Lower lobe of right lung (tissue), 2 donors: ENCODE data around the gene STXBP5L. TPM values are rescaled to one million over a fixed set of nuclear protein-coding genes. Genes with fewer than 3 reads are reported as not detected.
"Not testable (repeated sequence)": the region's sequence is repeated elsewhere in the genome, so short reads cannot be mapped to it uniquely, and the experiment has no call there.

ENCODE experiments used
- ATAC-seq, 2 donors: fragments of 200-7000 bp; cut with Tn5 transposase; one replicate each; pipeline ENCODE4 v1.9.1; 2020 to 2022; ENCODE audit warnings: mild to moderate bottlenecking in 2 of 2, moderate library complexity in 2 of 2
- DNase-seq: peaks from one replicate; pipeline ENCODE4 v3.0.0-alpha.2; 2020
- H3K27ac ChIP-seq: fragments of 200-600 bp; one replicate; pipeline ENCODE4 v1.8.0; 2022
- H3K27me3 ChIP-seq: fragments of 200-600 bp; one replicate; pipeline ENCODE4 v1.8.0; 2022; ENCODE audit warnings: low read depth
- H3K36me3 ChIP-seq: fragments of 200-600 bp; one replicate; pipeline ENCODE4 v1.8.0; 2022; ENCODE audit warnings: mild to moderate bottlenecking
- H3K4me1 ChIP-seq: fragments of 200-600 bp; one replicate; pipeline ENCODE4 v1.8.0; 2022
- H3K4me3 ChIP-seq: fragments of 200-600 bp; one replicate; pipeline ENCODE4 v1.8.0; 2022; ENCODE audit warnings: mild to moderate bottlenecking
- H3K9me3 ChIP-seq: fragments of 200-600 bp; one replicate; pipeline ENCODE4 v1.8.0; 2022
- intact Hi-C: fragments of 100-400 bp; cut with DNase I; formaldehyde crosslinking; loops from one replicate; pipeline ENCODE4 v1.11.0; 2022
- total RNA-seq: library from RNA; stranded (reverse); fragmentation: NEBNext Ultra II Directional; extraction: Animal tissue kit (Norgen Biotek cat#: 25700); gene quantifications from one replicate; pipeline ENCODE4 v1.2.1, GENCODE V29; 2021
- TF ChIP-seq, protein P1 (sequence below): fragments of 200-600 bp; IDR thresholded peaks from one replicate; pipeline ENCODE4 v1.8.0; 2022; ENCODE audit warnings: antibody characterized with exemption, mild to moderate bottlenecking
- donor health status: DM: no; HTN: yes; CAD: no; lungs with severe emphysema.

The STXBP5L gene
- total RNA-seq, 1 donor from 2014 or later = not detected

DNA sequence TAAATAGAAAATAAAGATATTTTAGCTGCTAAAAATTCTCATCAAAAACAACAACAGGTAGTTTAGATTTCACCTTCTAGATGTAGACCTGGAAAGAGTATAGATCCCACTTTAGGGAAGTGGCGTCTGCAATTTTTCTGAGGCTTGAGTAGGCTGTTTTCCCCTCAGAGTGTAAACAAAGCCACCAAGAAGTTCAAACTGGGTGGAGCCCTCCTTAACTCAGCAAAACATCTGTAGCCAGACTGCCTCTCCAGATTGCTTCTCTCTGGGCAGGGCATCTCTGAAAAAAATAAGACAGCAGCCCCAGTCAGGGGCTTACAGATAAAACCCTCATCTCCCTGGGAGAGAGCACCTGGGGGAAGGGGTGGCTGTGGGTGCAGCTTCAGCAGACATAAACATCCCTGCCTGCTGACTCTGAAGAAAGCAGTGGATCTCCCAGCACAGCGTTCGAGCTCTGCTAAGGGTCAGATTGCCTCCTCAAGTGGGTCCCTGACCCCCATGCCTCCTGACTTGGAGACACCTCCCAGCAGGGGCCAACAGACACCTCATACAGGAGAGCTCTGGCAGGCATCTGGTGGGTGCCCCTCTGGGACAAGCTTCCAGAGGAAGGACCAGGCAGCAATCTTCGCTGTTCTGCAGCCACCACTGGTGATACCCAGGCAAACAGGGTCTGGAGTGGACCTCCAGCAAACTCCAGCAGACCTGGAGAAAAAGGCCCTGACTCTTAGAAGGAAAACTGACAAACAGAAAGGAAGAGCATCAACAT lies 259.6 kb downstream of the STXBP5L start:
- ATAC-seq (no peak), DNase-seq (peak; percentile 16)
- no peak overlapping the region for H3K27ac ChIP-seq

GRCh38 chr3:121175083-121175482 lies 267.1 kb downstream of the STXBP5L start:
- DNase-seq = no peak
- intact Hi-C loops = no loop called here
- H3K4me1 ChIP-seq = no peaks in the 10 kb centered on the region
- H3K9me3 ChIP-seq = peaks cover 14% of the 10 kb centered on the region
- H3K27me3 ChIP-seq = no peaks in the 10 kb centered on the region
- H3K4me3 ChIP-seq = no peak overlapping the region
- TF ChIP-seq, protein P1, sequence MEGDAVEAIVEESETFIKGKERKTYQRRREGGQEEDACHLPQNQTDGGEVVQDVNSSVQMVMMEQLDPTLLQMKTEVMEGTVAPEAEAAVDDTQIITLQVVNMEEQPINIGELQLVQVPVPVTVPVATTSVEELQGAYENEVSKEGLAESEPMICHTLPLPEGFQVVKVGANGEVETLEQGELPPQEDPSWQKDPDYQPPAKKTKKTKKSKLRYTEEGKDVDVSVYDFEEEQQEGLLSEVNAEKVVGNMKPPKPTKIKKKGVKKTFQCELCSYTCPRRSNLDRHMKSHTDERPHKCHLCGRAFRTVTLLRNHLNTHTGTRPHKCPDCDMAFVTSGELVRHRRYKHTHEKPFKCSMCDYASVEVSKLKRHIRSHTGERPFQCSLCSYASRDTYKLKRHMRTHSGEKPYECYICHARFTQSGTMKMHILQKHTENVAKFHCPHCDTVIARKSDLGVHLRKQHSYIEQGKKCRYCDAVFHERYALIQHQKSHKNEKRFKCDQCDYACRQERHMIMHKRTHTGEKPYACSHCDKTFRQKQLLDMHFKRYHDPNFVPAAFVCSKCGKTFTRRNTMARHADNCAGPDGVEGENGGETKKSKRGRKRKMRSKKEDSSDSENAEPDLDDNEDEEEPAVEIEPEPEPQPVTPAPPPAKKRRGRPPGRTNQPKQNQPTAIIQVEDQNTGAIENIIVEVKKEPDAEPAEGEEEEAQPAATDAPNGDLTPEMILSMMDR = no peak
- no peaks in the 10 kb centered on the region for H3K36me3 ChIP-seq
- no peak for ATAC-seq
- no peak overlapping the region for H3K27ac ChIP-seq

More for the DNA sequence above, 259.6 kb downstream of the STXBP5L start:
- Histone ChIP-seq H3K4me1 (no peaks in the 10 kb centered on the region), H3K9me3 (peaks cover 6% of the 10 kb centered on the region), H3K27me3 (no peaks in the 10 kb centered on the region), H3K4me3 (no peak overlapping the region), H3K36me3 (no peaks in the 10 kb centered on the region)
- TF ChIP-seq, protein P1 = no peak
- intact Hi-C loops = no loop called here

DNA sequence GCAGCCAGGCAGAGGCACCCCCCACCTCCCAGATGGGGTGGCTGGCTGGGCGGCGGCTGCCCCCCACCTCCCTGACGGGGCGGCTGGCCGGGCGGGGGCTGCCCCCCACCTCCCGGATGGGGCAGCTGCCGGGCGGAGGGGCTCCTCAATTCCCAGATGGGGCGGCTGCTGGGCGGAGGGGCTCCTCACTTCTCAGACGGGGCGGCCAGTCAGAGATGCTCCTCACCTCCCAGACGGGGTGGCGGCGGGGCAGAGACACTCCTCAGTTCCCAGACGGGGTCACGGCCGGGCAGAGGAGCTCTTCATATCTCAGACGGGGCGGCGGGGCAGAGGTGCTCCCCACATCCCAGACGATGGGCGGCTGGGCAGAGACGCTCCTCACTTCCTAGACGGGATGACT lies 282.6 kb downstream of the STXBP5L start:
- H3K4me3 ChIP-seq, H3K27ac ChIP-seq, H3K27me3 ChIP-seq, DNase-seq, intact Hi-C loops, H3K4me1 ChIP-seq, ATAC-seq, H3K36me3 ChIP-seq: not testable (repeated sequence)
- peaks cover 25% of the 10 kb centered on the region for H3K9me3 ChIP-seq

DNA sequence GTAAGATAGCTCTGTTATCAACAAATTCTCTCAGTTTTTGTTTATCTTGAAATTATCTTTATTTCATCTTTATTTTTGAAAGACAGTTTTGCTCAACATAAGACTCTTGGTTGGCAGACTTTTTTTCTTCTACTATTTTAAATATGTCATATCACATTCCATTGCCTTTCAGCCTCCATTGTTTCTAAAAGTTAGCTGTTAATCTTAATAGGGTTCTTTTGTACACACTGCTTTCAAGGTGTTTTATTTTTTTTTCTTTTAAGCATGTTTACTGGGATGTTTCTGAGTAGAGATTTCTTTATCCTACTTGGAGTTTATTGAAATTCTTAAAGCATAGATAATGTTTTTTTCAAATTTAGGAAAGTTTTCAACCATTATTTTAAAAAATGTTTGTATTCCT lies 294.6 kb downstream of the STXBP5L start:
- no peaks in the 10 kb centered on the region for H3K4me1 ChIP-seq
- intact Hi-C loops = no loop called here
- peaks cover 3% of the 10 kb centered on the region for H3K9me3 ChIP-seq
- no peaks in the 10 kb centered on the region for H3K27me3 ChIP-seq
- H3K27ac ChIP-seq = no peak overlapping the region
- ATAC-seq (no peak), DNase-seq (no peak)
- TF ChIP-seq, protein P1 = no peak
- no peaks in the 10 kb centered on the region for H3K36me3 ChIP-seq
- H3K4me3 ChIP-seq = no peak overlapping the region

- intact Hi-C loops = no loop called here
- H3K27me3 ChIP-seq = no peaks in the 10 kb centered on the region
- H3K9me3 ChIP-seq = no peaks in the 10 kb centered on the region
- H3K36me3 ChIP-seq = no peaks in the 10 kb centered on the region
- TF ChIP-seq, protein P1 = no peak
- no peaks in the 10 kb centered on the region for H3K4me1 ChIP-seq
- ATAC-seq = no peak
- DNase-seq = no peak
- H3K4me3 ChIP-seq = no peak overlapping the region
- H3K27ac ChIP-seq = no peak overlapping the region
Measured at GRCh38 chr3:121223116-121223515, 315.1 kb downstream of the STXBP5L start.

- intact Hi-C loops = no loop called here
- TF ChIP-seq, protein P1 = no peak
- H3K9me3 ChIP-seq = no peaks in the 10 kb centered on the region
- DNase-seq = no peak
- no peaks in the 10 kb centered on the region for H3K36me3 ChIP-seq
- no peak overlapping the region for H3K27ac ChIP-seq
- no peak overlapping the region for H3K4me3 ChIP-seq
- H3K27me3 ChIP-seq = no peaks in the 10 kb centered on the region
- no peak for ATAC-seq
- H3K4me1 ChIP-seq = no peaks in the 10 kb centered on the region
Measured at GRCh38 chr3:121228971-121229370, 321.0 kb downstream of the STXBP5L start.

DNA sequence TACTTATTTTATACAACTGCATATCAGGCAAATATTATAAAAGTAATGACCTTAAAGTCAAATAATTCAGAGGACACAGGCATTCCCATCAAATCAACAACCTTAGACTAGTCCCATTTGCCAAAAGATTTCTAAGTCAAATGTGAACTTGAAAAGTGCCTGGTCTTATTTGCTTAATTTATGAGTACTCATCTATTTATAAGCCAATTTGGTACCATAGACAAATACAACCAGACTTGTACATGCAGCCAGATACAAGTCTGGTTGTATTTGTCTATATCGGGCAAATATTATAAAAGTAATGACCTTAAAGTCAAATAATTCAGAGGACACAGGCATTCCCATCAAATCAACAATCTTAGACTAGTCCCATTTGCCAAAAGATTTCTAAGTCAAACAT lies 322.2 kb downstream of the STXBP5L start:
- intact Hi-C loops, H3K4me1 ChIP-seq, ATAC-seq, DNase-seq, H3K27me3 ChIP-seq, H3K9me3 ChIP-seq, H3K4me3 ChIP-seq, H3K27ac ChIP-seq, H3K36me3 ChIP-seq: not testable (repeated sequence)
